Limb (tissue), 2 donors: ENCODE measurements around the gene RALGAPA2.
"Not testable (repeated sequence)": the region's sequence is repeated elsewhere in the genome, so short reads cannot be mapped to it uniquely, and the experiment has no call there.

ENCODE experiments used
- DNase-seq, 2 donors: peaks; one replicate each; pipeline ENCODE4 v3.0.0-alpha.2; 2016; ENCODE audit errors: extremely low spot score in 2 of 2

The RALGAPA2 gene

DNA sequence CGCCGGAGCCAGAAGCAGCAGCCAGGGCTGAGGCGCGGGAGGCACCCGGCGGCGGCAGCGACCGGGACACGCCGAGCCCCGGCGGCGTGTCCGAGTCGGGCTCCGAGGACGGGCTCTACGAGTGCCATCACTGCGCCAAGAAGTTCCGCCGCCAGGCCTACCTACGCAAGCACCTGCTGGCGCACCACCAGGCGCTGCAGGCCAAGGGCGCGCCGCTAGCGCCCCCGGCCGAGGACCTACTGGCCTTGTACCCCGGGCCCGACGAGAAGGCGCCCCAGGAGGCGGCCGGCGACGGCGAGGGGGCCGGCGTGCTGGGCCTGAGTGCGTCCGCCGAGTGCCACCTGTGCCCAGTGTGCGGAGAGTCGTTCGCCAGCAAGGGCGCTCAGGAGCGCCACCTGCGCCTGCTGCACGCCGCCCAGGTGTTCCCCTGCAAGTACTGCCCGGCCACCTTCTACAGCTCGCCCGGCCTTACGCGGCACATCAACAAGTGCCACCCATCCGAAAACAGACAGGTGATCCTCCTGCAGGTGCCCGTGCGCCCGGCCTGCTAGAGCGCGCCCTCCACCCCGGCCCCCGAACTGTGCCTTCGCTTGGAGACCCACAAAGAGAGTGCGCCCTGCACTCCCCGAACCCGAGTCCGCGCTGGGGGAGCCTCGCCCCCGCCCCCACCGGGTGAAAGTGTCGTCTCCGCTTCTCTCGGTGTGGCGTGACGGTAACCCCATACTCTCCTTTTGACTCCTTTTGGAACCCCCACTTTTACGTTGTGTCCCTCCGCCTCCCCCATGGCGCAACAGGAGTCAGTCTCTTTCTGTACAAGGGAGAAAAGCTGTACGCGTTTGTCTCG, 343.0 kb downstream of the RALGAPA2 start:
- DNase-seq = peak in 1 of 2 donors; percentile 55

- peak in 1 of 2 donors; percentile 56 for DNase-seq
Measured at GRCh38 chr20:20368418-20369249, 343.8 kb downstream of the RALGAPA2 start.

- peak in 1 of 2 donors; percentile 75 for DNase-seq
Measured at GRCh38 chr20:20367575-20368417, 344.6 kb downstream of the RALGAPA2 start, which contains the start of gene INSM1. TSS of gene INSM1 (plus strand) at chr20:20368104. CDS start at chr20:20368268, 164 bp downstream.

- peak in 1 of 2 donors; percentile 62 for DNase-seq
Measured at GRCh38 chr20:20366876-20367574, 345.4 kb downstream of the RALGAPA2 start.

GRCh38 chr20:20366551-20366875, 345.9 kb downstream of the RALGAPA2 start:
- DNase-seq = no peak

DNA sequence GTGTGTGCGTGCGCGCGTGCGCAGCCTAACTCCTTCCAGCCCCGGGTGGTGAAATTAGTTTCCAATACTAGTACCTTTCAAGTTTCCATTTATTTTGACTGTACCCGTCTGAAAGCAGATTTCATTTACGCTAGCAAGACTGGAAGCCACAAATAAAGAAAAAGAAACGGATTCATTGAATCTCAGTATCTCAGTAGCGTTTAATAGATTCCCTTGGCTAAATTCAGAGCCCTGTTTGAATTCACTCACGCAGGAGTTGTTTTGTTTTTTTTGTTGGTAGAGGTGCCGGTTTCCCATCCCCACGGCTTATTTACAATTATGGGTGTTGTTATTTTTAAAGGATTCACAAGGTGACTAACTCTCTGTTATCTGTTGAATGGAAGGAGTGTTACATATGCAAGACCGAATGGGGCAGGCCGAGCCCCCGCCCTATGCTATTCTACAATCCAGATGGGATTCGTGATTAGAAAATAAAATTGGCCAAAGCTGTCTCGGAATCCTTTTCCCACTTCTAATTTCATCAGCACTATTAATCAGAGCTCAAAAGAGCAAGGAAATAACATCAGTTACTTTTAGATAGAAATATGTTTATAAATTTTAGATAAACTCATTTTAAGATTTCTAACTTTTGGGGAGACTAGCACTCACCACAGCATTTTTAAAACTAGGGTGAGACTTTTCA, 346.8 kb downstream of the RALGAPA2 start:
- DNase-seq = no peak

GRCh38 chr20:20364593-20365479, 347.6 kb downstream of the RALGAPA2 start:
- DNase-seq = peak in 1 of 2 donors; percentile 40

DNA sequence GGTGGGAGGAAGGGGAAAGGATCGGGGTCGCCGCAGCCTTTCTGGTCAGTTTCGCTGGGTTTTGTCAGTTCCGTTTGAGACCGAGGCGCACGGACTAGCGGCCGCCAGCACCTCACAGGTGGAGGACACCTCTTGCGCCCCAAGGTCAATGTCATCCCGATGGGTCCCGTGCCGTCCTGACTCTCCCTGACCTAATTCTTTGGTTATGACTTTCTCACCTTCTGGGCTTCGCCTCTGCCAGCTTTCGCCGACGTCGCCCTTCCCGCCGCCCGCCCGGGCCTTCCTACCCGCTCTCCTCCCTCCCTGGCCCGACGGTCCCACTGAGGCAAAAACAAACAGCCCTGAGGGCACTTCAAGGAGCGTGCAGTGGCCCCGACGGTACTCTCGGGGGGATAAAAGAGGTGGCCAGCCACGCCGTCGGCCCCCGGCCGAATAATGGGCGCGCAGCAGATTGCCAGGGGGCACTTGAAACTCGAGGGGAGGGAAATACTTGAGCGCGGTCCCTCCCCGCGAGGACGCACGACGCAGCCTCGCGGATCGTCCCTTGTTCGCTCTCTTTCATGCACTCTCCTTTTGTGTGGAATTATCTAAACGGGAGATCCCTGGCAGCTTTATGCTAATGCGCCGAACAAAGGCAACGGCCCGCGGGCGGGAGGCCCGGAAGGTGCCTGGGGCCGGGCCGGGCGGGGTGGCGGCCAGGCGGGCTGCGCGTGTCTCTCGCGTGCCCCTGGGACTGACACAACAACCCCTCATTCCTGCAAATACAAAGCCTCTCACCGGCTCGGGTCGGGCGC, 348.4 kb downstream of the RALGAPA2 start:
- peak in 1 of 2 donors; percentile 44 for DNase-seq

- no peak for DNase-seq
Measured at GRCh38 chr20:20363434-20363798, 349.0 kb downstream of the RALGAPA2 start.

DNA sequence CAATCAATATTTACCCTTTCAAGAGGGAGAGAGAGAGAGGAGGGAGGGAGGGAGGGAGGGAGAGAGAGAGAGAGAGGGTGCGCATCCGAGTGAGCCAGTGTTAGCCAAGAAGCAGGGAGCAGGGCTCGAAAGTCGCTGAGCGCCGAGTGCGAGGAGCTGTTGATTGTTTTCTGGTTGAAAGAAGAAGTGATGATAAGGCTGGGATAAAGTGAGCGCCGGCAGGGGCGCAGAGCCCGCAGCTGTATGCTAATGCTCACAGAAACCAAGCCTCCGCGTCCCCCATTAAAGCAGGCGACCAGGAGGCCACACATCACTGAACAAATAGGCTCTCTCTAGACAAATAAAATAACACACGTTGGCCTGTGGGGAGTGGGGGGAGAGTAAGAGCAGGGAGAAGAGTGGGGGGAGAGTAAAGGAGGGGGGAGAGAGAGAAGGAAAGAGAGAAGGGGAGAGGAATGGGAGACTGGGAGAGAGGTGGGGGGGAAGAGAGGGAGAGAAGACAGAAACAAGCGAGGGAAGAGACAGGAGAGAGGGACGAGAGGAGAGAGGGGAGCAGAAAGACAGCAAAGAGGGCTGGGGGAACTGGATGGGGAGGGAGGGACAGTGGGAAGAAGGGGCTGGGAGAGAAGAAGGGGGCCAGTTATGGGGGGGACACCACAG, 349.5 kb downstream of the RALGAPA2 start:
- peak in 1 of 2 donors; percentile 51 for DNase-seq

- DNase-seq = peak; percentile 41 to 63
Measured at GRCh38 chr20:20360464-20360863, 352.0 kb downstream of the RALGAPA2 start.

- no peak for DNase-seq
Measured at GRCh38 chr20:20359628-20360027, 352.8 kb downstream of the RALGAPA2 start.

DNA sequence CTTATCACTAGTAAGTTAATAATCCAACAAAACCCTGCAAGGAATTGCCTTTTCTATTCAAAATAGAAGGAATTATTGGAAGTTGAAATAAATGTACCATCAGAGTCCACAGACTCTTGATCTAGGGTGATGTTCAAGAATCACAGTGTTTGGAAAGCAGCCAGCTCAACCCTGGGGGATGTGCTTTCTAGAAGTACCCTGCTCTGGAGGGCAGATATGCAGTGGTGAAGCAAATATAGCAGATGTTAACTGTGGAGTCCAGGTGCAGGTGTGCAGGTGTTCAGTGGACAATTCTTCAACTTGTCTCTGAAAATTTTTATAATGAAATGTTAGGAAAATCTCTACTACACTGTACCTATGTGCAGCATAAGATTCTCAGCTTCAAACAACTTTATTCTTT, 353.6 kb downstream of the RALGAPA2 start:
- DNase-seq = no peak

DNA sequence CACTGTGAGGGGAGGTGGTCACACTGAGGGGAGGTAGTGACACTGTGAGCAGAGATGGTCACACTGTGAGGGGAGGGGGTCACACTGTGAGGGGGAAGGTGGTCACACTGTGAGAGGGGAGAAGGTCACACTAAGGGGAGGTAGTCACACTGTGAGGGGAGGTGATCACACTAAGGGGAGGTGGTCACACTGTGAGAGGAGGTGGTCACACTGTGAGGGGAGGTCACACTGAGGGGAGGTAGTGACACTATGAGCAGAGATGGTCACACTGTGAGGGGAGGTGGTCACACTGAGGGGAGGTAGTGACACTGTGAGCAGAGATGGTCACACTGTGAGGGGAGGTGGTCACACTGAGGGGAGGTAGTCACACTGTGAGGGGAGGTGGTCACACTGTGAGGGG, 356.9 kb downstream of the RALGAPA2 start:
- DNase-seq = not testable (repeated sequence)

DNA sequence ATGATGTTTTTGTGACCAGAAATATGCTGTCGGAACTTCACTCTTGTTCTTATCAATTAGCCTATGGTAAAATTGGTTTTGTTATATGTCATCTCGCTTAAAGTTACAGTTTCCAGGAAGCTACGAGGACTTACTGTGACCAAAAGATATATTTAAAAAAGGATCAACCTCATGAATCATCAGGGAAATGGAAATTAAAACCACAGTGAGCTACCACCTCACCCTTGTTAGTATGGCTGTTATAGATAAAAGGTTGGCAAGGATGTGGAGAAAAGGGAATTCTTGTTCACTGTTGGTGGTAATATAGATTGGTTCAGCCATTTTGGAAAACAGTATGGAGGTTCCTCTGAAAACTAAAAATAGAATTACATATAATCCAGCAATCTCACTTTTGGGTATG, 358.9 kb downstream of the RALGAPA2 start:
- DNase-seq = no peak

DNA sequence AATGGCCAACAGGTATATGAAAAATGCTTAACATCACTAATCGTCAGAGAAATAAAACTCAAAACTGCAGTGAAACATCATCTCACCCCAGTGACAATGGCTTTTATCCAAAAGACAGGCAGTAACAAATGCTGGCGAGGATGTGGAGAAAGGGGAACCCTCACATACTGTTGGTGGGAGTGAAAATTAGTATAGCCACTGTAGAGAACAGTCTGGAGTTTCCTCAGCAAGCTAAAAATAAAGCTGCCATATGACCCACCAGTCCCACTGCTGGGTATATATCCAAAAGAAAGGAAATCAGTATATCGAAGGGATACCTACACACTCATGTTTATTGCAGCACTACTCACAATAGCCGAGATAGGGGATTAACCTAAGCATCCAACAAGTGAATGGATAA, 368.0 kb downstream of the RALGAPA2 start:
- DNase-seq = no peak

DNA sequence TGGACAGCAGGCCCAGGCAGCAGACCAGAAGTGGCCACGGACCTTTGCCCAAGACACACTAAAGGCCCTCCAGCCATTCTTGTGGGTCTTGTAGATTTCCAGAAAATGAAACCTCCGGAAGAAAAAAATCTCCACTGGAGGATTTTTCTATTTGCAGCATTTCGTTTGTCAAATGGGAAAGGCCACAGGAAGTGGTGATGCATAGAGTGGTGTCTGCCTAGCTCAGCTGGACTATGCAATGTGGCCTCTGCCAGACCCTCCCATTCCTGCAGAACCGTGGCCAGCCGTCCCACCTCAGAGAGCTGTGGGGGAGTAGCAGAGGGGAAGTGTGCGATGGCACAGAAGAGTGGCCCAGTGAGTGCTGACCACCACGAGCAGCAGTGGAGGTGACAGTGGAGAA, 368.5 kb downstream of the RALGAPA2 start:
- no peak for DNase-seq
